ENCODE data around the gene SPATS2. TPM values are rescaled to one million over a fixed set of nuclear protein-coding genes. Genes with fewer than 3 reads are reported as not detected.
"Not testable (repeated sequence)": the region's sequence is repeated elsewhere in the genome, so short reads cannot be mapped to it uniquely, and the experiment has no call there.

The SPATS2 gene
- total RNA-seq, 4 donors from 2014 or later = 14.0 to 26.5 (median 19.6) TPM

GRCh38 chr12:49428793-49429192 lies 61.5 kb downstream of the SPATS2 start:
- TF ChIP-seq POLR2A (IDR thresholded peaks at IDR 0.05) = no peak
- TF ChIP-seq, protein P1, sequence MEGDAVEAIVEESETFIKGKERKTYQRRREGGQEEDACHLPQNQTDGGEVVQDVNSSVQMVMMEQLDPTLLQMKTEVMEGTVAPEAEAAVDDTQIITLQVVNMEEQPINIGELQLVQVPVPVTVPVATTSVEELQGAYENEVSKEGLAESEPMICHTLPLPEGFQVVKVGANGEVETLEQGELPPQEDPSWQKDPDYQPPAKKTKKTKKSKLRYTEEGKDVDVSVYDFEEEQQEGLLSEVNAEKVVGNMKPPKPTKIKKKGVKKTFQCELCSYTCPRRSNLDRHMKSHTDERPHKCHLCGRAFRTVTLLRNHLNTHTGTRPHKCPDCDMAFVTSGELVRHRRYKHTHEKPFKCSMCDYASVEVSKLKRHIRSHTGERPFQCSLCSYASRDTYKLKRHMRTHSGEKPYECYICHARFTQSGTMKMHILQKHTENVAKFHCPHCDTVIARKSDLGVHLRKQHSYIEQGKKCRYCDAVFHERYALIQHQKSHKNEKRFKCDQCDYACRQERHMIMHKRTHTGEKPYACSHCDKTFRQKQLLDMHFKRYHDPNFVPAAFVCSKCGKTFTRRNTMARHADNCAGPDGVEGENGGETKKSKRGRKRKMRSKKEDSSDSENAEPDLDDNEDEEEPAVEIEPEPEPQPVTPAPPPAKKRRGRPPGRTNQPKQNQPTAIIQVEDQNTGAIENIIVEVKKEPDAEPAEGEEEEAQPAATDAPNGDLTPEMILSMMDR (IDR thresholded peaks at IDR 0.05) = no peak
- WGBS, 2 donors = 44 to 46% methylated on average over 4 of the region's 4 CpGs
- no peak for DNase-seq (ENCODE audit: low spot score in 2 of 2)
- no peak overlapping the region for H3K4me3 ChIP-seq (ENCODE audit: low read depth, poor library complexity, severe bottlenecking)
- intact Hi-C loops (cut with DNase I; ENCODE audit: low total_unique reads) = no loop called here

DNA sequence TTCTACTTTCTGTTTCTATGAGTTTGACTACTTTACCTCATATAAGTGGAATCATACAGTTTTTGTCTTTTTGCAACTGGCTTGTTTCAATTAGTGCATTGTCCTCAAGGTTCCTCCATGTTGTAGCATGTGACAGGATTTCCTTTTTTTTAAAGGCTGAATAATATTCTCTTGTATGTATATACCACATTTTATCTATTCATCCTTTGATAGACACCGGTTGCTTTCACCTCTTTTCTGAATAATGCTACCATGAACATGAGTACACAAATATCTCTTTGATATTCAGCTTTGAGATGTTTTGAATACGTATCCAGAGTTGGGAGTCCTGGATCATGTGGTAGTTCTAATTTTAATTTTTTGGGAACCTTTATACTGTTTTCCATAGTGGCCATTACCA lies 65.4 kb downstream of the SPATS2 start:
- no peak overlapping the region for H3K4me3 ChIP-seq (ENCODE audit: low read depth, poor library complexity, severe bottlenecking)
- WGBS, 2 donors = 83 to 85% methylated on average over 2 of the region's 2 CpGs
- intact Hi-C loops (cut with DNase I; ENCODE audit: low total_unique reads) = no loop called here
- DNase-seq (ENCODE audit: low spot score in 2 of 2) = no peak
- TF ChIP-seq, protein P1 (IDR thresholded peaks at IDR 0.05) = no peak
- TF ChIP-seq POLR2A (IDR thresholded peaks at IDR 0.05) = no peak

GRCh38 chr12:49436799-49437198 lies 69.5 kb downstream of the SPATS2 start:
- DNase-seq (ENCODE audit: low spot score in 2 of 2); H3K4me3 ChIP-seq (ENCODE audit: low read depth, poor library complexity, severe bottlenecking); intact Hi-C loops (cut with DNase I; ENCODE audit: low total_unique reads): not testable (repeated sequence)
- 93 to 100% methylated on average over 1 to 18 of the region's 31 CpGs for WGBS, 2 donors

DNA sequence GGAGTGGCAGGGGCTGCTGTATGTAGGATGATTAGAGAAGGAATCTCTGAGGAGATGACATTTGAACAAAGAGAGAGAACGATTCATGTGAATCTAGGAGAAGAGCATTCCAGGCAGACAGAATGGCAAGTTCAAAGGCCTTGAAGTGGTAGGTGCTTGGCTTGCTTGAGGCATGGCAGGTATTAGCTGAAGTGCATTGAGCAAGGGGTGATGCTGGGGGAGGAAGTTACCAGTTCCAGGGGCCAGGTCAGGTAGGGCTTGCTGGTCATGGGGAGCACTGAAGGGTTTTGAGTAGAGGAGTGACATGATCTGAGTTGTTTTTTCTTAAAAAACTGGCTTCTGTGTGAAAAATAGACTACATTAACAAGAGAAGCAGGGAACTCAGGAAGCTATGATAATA lies 71.8 kb downstream of the SPATS2 start:
- H3K4me3 ChIP-seq (ENCODE audit: low read depth, poor library complexity, severe bottlenecking) = no peak overlapping the region
- TF ChIP-seq POLR2A (IDR thresholded peaks at IDR 0.05) = no peak
- TF ChIP-seq, protein P1 (IDR thresholded peaks at IDR 0.05) = no peak
- WGBS, 2 donors = 73 to 82% methylated on average over 1 of the region's 1 CpG
- no peak for DNase-seq (ENCODE audit: low spot score in 2 of 2)
- intact Hi-C loops (cut with DNase I; ENCODE audit: low total_unique reads) = no loop called here

GRCh38 chr12:49440035-49440434 lies 72.8 kb downstream of the SPATS2 start:
- intact Hi-C loops (cut with DNase I; ENCODE audit: low total_unique reads) = no loop called here
- WGBS, 2 donors = 92 to 94% methylated on average over 2 of the region's 2 CpGs
- no peak overlapping the region for H3K4me3 ChIP-seq (ENCODE audit: low read depth, poor library complexity, severe bottlenecking)
- no peak for TF ChIP-seq POLR2A (IDR thresholded peaks at IDR 0.05)
- TF ChIP-seq, protein P1 (IDR thresholded peaks at IDR 0.05) = no peak
- DNase-seq (ENCODE audit: low spot score in 2 of 2) = no peak

DNA sequence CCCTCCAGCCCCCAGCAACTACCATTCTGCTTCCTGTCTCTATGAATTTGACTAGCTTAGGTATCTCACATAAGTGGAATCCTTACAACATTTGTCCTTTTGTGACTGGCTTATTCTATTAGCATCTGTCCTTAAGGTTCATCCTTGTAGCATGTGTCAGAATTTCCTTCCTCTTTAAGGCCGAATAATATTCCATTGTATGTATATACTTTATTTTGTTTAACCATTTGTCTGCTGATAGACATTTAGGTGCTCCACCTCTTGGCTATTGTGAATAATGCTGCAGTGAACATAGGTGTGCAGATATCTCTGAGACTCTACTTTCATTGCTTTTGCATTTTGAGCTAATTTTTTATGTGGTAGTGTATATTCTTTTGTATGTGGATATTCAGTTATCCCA lies 75.7 kb downstream of the SPATS2 start:
- WGBS, 2 donors = 68 to 87% methylated on average over 1 of the region's 1 CpG
- no peak for TF ChIP-seq POLR2A (IDR thresholded peaks at IDR 0.05)
- TF ChIP-seq, protein P1 (IDR thresholded peaks at IDR 0.05) = no peak
- no peak overlapping the region for H3K4me3 ChIP-seq (ENCODE audit: low read depth, poor library complexity, severe bottlenecking)
- no peak for DNase-seq (ENCODE audit: low spot score in 2 of 2)
- intact Hi-C loops (cut with DNase I; ENCODE audit: low total_unique reads) = loop anchor here (2.0 kb wide), 1 partner anchor 22 kb away; no protein-coding TSS in a partner anchor

All from lower leg skin (tissue), 4 donors.